Mesenchymal stem cell (in vitro differentiated cells and primary cell): ENCODE results near the gene WDFY3.

Source experiments
- DNase-seq: peaks from one replicate; pipeline ENCODE4 v3.0.0-alpha.2; 2013
- H2AFZ ChIP-seq: one replicate; pipeline ENCODE4 v1.6.1; 2013; ENCODE audit warnings: low read depth, mild to moderate bottlenecking, control low read depth, inconsistent platforms, low read length, moderate library complexity
- H2AK5ac ChIP-seq: 2 replicates; pipeline ENCODE4 v1.6.1; 2013; ENCODE audit warnings: low read length, moderate library complexity, mild to moderate bottlenecking, inconsistent platforms; ENCODE audit not compliant: severe bottlenecking
- H2BK120ac ChIP-seq: one replicate; pipeline ENCODE4 v1.6.1; 2013; ENCODE audit warnings: low read depth, mild to moderate bottlenecking, inconsistent platforms, low read length, moderate library complexity
- H2BK12ac ChIP-seq, 2 experiments: one replicate each; pipeline ENCODE4 v1.6.1; 2013; ENCODE audit warnings: inconsistent platforms in 2 of 2, low read length in 2 of 2, mild to moderate bottlenecking in 2 of 2, moderate library complexity in 2 of 2, control low read depth in 1 of 2
- H2BK15ac ChIP-seq: one replicate; pipeline ENCODE4 v1.6.1; 2013; ENCODE audit warnings: mild to moderate bottlenecking, low read depth, inconsistent platforms; ENCODE audit not compliant: poor library complexity, severe bottlenecking
- H2BK5ac ChIP-seq: 2 replicates; pipeline ENCODE4 v1.6.1; 2013; ENCODE audit warnings: low read depth, mild to moderate bottlenecking, low read length, control low read depth, inconsistent platforms; ENCODE audit not compliant: poor library complexity, severe bottlenecking
- H3K14ac ChIP-seq, 2 experiments: one replicate each; pipeline ENCODE4 v1.6.1; 2013; ENCODE audit warnings: inconsistent platforms in 2 of 2, low read length in 2 of 2, control low read depth in 1 of 2, mild to moderate bottlenecking in 1 of 2, moderate library complexity in 1 of 2
- H3K18ac ChIP-seq, 2 experiments: one replicate each; pipeline ENCODE4 v1.6.1; 2013; ENCODE audit warnings: inconsistent platforms in 2 of 2, low read length in 2 of 2, control low read depth in 1 of 2, low read depth in 1 of 2, mild to moderate bottlenecking in 1 of 2
- H3K23ac ChIP-seq, 2 experiments: one replicate each; pipeline ENCODE4 v1.6.1; 2013; ENCODE audit warnings: inconsistent platforms in 2 of 2, low read length in 2 of 2, mild to moderate bottlenecking in 2 of 2, moderate library complexity in 2 of 2, control low read depth in 1 of 2
- H3K27ac ChIP-seq: 2 replicates; pipeline ENCODE4 v1.5.1; 2013; ENCODE audit warnings: mild to moderate bottlenecking, moderate library complexity, low read length, control low read depth, inconsistent platforms; ENCODE audit not compliant: poor library complexity, severe bottlenecking
- H3K27me3 ChIP-seq, 2 experiments: 2 replicates each; pipeline versions ENCODE4 v1.6.1 to v1.7.0; 2013; ENCODE audit warnings: low read length in 2 of 2, mild to moderate bottlenecking in 2 of 2, moderate library complexity in 2 of 2, control low read depth in 1 of 2, inconsistent platforms in 1 of 2; ENCODE audit not compliant: control insufficient read depth in 1 of 2, insufficient read depth in 1 of 2
- H3K36me3 ChIP-seq, 2 experiments: 2 replicates each; pipeline versions ENCODE4 v1.6.1 to v1.7.0; 2013; ENCODE audit warnings: low read length in 2 of 2, control low read depth in 1 of 2, inconsistent platforms in 1 of 2, low read depth in 1 of 2, mild to moderate bottlenecking in 1 of 2; ENCODE audit not compliant: insufficient read depth in 2 of 2, control insufficient read depth in 1 of 2
- H3K4ac ChIP-seq, 2 experiments: one replicate each; pipeline ENCODE4 v1.6.1; 2013; ENCODE audit warnings: inconsistent platforms in 2 of 2, low read length in 2 of 2, mild to moderate bottlenecking in 2 of 2, moderate library complexity in 2 of 2, control low read depth in 1 of 2, low read depth in 1 of 2
- H3K4me1 ChIP-seq: 2 replicates; pipeline ENCODE4 v1.6.1; 2013; ENCODE audit warnings: low read depth, low read length, control low read depth; ENCODE audit not compliant: control insufficient read depth, insufficient read depth
- H3K4me2 ChIP-seq: 2 replicates; pipeline ENCODE4 v1.6.1; 2013; ENCODE audit warnings: low read length, mild to moderate bottlenecking, inconsistent platforms; ENCODE audit not compliant: poor library complexity, severe bottlenecking
- H3K4me3 ChIP-seq, 2 experiments: 2 replicates each; pipeline versions ENCODE4 v1.5.1 to v1.7.0; 2013; ENCODE audit warnings: low read length in 2 of 2, mild to moderate bottlenecking in 2 of 2, control low read depth in 1 of 2, low read depth in 1 of 2; ENCODE audit not compliant: insufficient read depth in 1 of 2
- H3K79me1 ChIP-seq: replicated peaks from 2 replicates; pipeline ENCODE4 v1.6.1; 2013; ENCODE audit warnings: mild to moderate bottlenecking, control low read depth, low read length, inconsistent platforms; ENCODE audit not compliant: poor library complexity, severe bottlenecking
- H3K9ac ChIP-seq: 2 replicates; pipeline ENCODE4 v1.7.0; 2013; ENCODE audit warnings: mild to moderate bottlenecking, low read length, moderate library complexity
- H3K9me3 ChIP-seq: 2 replicates; pipeline ENCODE4 v1.7.0; 2013; ENCODE audit warnings: mild to moderate bottlenecking, low read length; ENCODE audit not compliant: control insufficient read depth
- H4K8ac ChIP-seq: one replicate; pipeline ENCODE4 v1.6.1; 2013; ENCODE audit warnings: inconsistent platforms, mild to moderate bottlenecking, low read length, moderate library complexity
- H4K91ac ChIP-seq: one replicate; pipeline ENCODE4 v1.6.1; 2013; ENCODE audit warnings: mild to moderate bottlenecking, low read length, inconsistent platforms
- WGBS: methylation state at CpG from one replicate; pipeline ENCODE4 v1.1.7; 2013; ENCODE audit warnings: mixed read lengths; 5-methylcytosine and 5-hydroxymethylcytosine counted together

Gene WDFY3

DNA sequence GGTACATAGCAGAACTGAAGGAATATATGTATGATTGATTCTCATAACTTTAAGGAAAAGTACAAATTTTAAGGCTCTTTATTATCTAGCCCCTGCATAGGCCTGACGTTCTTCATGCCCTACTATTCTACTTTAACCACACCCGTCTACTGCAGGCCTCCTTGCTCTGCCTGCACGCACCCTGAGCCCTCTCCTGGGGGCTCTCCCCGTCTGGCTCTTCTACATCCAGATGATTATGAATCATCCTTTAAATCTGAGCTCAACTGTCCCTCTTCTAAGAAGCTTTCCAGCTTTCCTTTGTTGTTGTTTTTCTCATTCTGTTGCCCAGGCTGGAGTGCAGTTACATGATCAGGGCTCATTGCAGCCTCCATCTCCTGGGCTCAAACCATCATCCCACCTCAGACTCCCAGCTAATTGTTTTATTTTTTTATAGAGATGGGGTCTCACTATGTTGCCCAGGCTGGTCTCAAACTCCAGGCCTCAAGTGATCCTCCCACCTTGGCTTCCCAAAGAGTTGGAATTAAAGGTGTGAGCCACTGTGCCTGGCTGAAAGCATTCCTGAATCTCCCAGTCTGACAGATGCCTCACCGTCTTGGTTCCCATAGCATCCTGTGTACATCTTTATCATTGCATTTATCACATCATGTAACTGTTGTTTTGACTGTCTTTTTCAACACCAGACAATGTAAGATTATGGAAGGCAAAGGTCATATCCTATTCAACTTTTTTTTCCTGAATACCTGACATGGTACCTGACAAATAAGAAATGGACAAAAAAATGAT is 89.2 kb downstream of the WDFY3 start:
- Histone ChIP-seq H2BK120ac (no peak overlapping the region), H3K4ac (peak overlapping the region in 1 of 2 experiments; percentile 37), H3K18ac (no peak overlapping the region), H2BK12ac (no peak overlapping the region), H3K4me1 (peaks cover 3% of the 10 kb centered on the region), H3K9ac (peak overlapping the region; percentile 70), H4K91ac (no peak overlapping the region), H2AK5ac (no peak overlapping the region), H3K4me2 (no peak overlapping the region), H3K9me3 (no peaks in the 10 kb centered on the region), H4K8ac (no peak overlapping the region), H2BK15ac (no peak overlapping the region), H3K27ac (peak overlapping the region; percentile 3), H2BK5ac (peak overlapping the region; percentile 5), H3K4me3 (no peak overlapping the region), H3K36me3 (peaks cover 11 to 14% of the 10 kb centered on the region in 2 experiments), H3K23ac (no peak overlapping the region), H2AFZ (no peak overlapping the region), H3K27me3 (no peaks in the 10 kb centered on the region), H3K79me1 (peaks cover 16% of the 10 kb centered on the region), H3K14ac (no peak overlapping the region)
- 17% methylated on average over 5 of the region's 5 CpGs for WGBS
- DNase-seq, result peak; percentile 78

DNA sequence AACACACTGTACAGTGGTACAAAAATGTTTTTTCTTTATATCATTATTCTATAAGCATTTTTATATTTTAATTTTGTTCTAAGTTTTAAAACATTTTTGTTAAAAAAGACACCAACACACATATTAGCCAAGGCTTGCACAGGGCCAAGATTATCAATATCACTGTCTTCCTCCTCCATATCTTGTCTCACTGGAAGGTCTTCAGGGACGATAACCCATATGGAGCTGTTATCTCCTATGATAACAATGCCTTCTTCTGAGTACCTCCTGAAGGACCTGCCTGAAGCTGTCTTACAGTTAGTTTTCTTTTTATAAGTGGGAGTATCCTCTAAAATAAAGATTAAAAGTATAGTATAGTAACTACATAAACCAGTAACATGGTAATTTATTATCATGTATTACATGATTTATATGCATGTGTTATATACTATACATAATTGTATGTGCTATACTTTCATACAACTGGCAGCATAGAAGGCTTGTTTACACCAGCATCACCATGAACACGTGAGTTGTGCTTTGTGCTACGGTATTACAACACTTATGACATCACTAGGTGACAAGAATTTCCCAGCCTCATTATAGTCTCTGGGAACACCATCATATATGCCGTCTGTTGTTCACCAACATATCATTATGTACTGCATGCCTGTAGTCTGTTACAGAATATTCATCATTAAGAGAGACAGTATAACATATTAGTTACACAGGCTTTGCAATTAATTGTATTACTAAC is 90.7 kb downstream of the WDFY3 start:
- H3K18ac ChIP-seq, result no peak overlapping the region
- no peak overlapping the region for H4K8ac ChIP-seq
- peaks cover 5% of the 10 kb centered on the region for H3K4me1 ChIP-seq
- no peaks in the 10 kb centered on the region for H3K9me3 ChIP-seq
- no peak overlapping the region for H2BK120ac ChIP-seq
- peak; percentile 65 for DNase-seq
- H3K27me3 ChIP-seq, result no peaks in the 10 kb centered on the region
- peaks cover 18% of the 10 kb centered on the region for H3K79me1 ChIP-seq
- no peak overlapping the region for H3K14ac ChIP-seq
- H3K27ac ChIP-seq, result no peak overlapping the region
- no peak overlapping the region for H2AFZ ChIP-seq
- no peak overlapping the region for H2AK5ac ChIP-seq
- no peak overlapping the region for H3K23ac ChIP-seq
- H3K36me3 ChIP-seq, result peaks cover 3 to 7% of the 10 kb centered on the region in 2 experiments
- no peak overlapping the region for H3K4me2 ChIP-seq
- H4K91ac ChIP-seq, result no peak overlapping the region
- no peak overlapping the region for H3K4ac ChIP-seq
- H3K9ac ChIP-seq, result no peak overlapping the region
- H2BK12ac ChIP-seq, result no peak overlapping the region
- H2BK5ac ChIP-seq, result no peak overlapping the region
- H3K4me3 ChIP-seq, result no peak overlapping the region
- H2BK15ac ChIP-seq, result no peak overlapping the region
- WGBS, result 93% methylated on average over 3 of the region's 4 CpGs

DNA sequence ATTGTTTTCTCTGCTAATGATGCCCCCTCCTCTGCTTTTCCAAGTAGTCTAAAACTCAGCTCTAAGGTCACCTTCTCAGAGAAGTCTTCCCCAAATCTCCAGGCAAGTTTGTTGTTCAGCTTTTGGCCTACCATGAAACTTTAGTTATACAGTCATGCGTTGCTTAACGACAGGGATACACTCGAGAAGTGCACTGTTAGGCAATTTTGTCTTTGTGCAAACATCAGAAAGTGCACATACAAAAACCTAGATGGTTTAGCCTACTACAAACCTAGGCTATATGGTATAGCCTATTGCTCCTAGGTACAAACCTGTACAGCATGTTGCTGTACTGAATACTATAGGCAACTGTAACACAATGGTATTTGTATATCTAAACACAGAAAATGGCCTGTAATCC is 91.9 kb downstream of the WDFY3 start:
- Histone ChIP-seq H3K36me3 (peaks cover 0 to 5% of the 10 kb centered on the region in 2 experiments), H2BK120ac (no peak overlapping the region), H2BK5ac (no peak overlapping the region), H2AK5ac (no peak overlapping the region), H2AFZ (no peak overlapping the region), H4K91ac (no peak overlapping the region), H3K27me3 (no peaks in the 10 kb centered on the region), H3K9ac (no peak overlapping the region), H2BK12ac (no peak overlapping the region), H3K79me1 (peaks cover 17% of the 10 kb centered on the region), H3K4me2 (no peak overlapping the region), H3K4ac (no peak overlapping the region), H4K8ac (no peak overlapping the region), H3K18ac (no peak overlapping the region), H3K9me3 (no peaks in the 10 kb centered on the region), H3K14ac (no peak overlapping the region), H3K4me1 (peaks cover 7% of the 10 kb centered on the region), H3K4me3 (no peak overlapping the region), H2BK15ac (no peak overlapping the region), H3K27ac (no peak overlapping the region), H3K23ac (no peak overlapping the region)
- 100% methylated on average over 3 of the region's 3 CpGs for WGBS
- DNase-seq, result no peak
